Heart left ventricle (tissue), 16 donors: ENCODE measurements around the gene WSCD1. TPM values are rescaled to one million over a fixed set of nuclear protein-coding genes. Genes with fewer than 3 reads are reported as not detected.

ENCODE experiments used
- ATAC-seq, 4 donors: fragments of 200-7000 bp; cut with Tn5 transposase; one replicate each; pipeline ENCODE4 v1.9.1; 2020 to 2022; ENCODE audit warnings: moderate library complexity in 4 of 4, mild to moderate bottlenecking in 3 of 4, moderate number of reproducible peaks in 1 of 4
- DNase-seq, 5 donors: peaks; one replicate each; pipeline ENCODE4 v3.0.0-alpha.2; 2020
- H3K27ac ChIP-seq, 12 donors: fragments of 200-600 bp; sonication (generic) in 4 of 12; one replicate each; pipeline versions ENCODE4 v1.5.0 to v1.8.0; 2016 to 2022; ENCODE audit warnings: mild to moderate bottlenecking in 2 of 12
- H3K27me3 ChIP-seq, 9 donors: fragments of 200-600 bp; sonication (generic) in 2 of 9; one replicate each; pipeline versions ENCODE4 v1.5.1 to v1.8.0; 2016 to 2022; ENCODE audit warnings: mild to moderate bottlenecking in 3 of 9
- H3K36me3 ChIP-seq, 9 donors: fragments of 200-600 bp; sonication (generic) in 2 of 9; one replicate each; pipeline versions ENCODE4 v1.5.0 to v1.8.0; 2018 to 2022; ENCODE audit warnings: mild to moderate bottlenecking in 2 of 9
- H3K4me1 ChIP-seq, 12 donors: fragments of 200-600 bp; sonication (generic) in 4 of 12; one replicate each; pipeline versions ENCODE4 v1.5.0 to v1.8.0; 2016 to 2022; ENCODE audit warnings: mild to moderate bottlenecking in 3 of 12
- H3K4me3 ChIP-seq, 12 donors: fragments of 200-600 bp; sonication (generic) in 4 of 12; one replicate each; pipeline versions ENCODE4 v1.5.0 to v1.8.0; 2017 to 2022; ENCODE audit warnings: mild to moderate bottlenecking in 9 of 12, moderate library complexity in 4 of 12
- H3K9me3 ChIP-seq, 12 donors: fragments of 200-600 bp; sonication (generic) in 4 of 12; one replicate each; pipeline versions ENCODE4 v1.5.0 to v1.8.0; 2016 to 2022; ENCODE audit warnings: mild to moderate bottlenecking in 1 of 12
- POLR2A ChIP-seq, 2 donors: fragments of 450-650 bp; IDR thresholded peaks; one replicate each; pipeline ENCODE4 v1.6.1; 2017; ENCODE audit warnings: antibody characterized with exemption in 2 of 2, mild to moderate bottlenecking in 2 of 2, moderate library complexity in 2 of 2
- WGBS, 4 donors: extraction: QIAGEN DNeasy Blood & Tissue Kit in 2 of 4; methylation state at CpG; one replicate each; pipeline versions ENCODE4 v1.1.5 to v1.1.7; 2013 to 2018; 5-methylcytosine and 5-hydroxymethylcytosine counted together
- intact Hi-C, 10 donors: fragments of 100-400 bp; cut with DNase I; formaldehyde crosslinking; loops; one replicate each; pipeline versions ENCODE4 v1.11.1 to v1.14.2; 2022
- polyA plus RNA-seq, 2 donors: library from polyadenylated mRNA; stranded (reverse); fragments of 200-250 nt; gene quantifications; one replicate each; pipeline ENCODE4 v1.2.3, GENCODE V29; 2013
- total RNA-seq, 9 donors: library from RNA; depleted of rRNA in 2 of 9; stranded (reverse); fragments of >200 nt in 2 of 9; fragmentation: NEBNext Ultra II Directional in 3 of 9; extraction: Animal tissue kit (Norgen Biotek cat#: 25700) in 3 of 9; gene quantifications; one replicate each; pipeline versions ENCODE4 v1.1.0 to v1.2.4, GENCODE V29; 2016 to 2023
- TF ChIP-seq, protein P1 (sequence below), 12 donors: fragments of 200-600 bp; sonication (generic) in 4 of 12; IDR thresholded peaks; one replicate each; pipeline versions ENCODE4 v1.5.0 to v1.8.0; 2018 to 2022; ENCODE audit warnings: antibody characterized with exemption in 12 of 12, mild to moderate bottlenecking in 5 of 12
- donor health status: ischemic (EF 13 %, LVEDD 7.1; RV severe dilation, severe dysfunction).
- donor health status: healthy with polysubstance abuse.
- donor health status: DM: no; HTN: yes; CAD: no.
- donor health status: DM: no; HTN: no; CAD: no.
- donor health status: ischemic (EF 25% LVEDD 6.9; RV normal size, moderate dysfunction).
- donor health status: ischemic (EF 25% LVEDD 5.7; RV mildly dilated, moderate dysfunction).
- donor health status: healthy.
- donor health status: DM: yes; HTN: yes; CAD: no.
- donor health status: ischemic (EF 35%, LVEDD 5.7; RV mildly dilated, moderate dysfunction).
- donor health status: nonischemic (EF 11% LVEDD 7.7; RV severe dilation, severe dysfunction).
- donor health status: DM: yes; HTN: yes; CAD: no.
- donor health status: PGD.
- donor health status: ischemic (EF 29% LVEDD 5.4; RV normal size, mild dysfunction).
- donor health status: nonischemic (EF 23%, LVEDD 6.1; RV moderate dilation, normal function).

Gene WSCD1
- total and polyA plus RNA-seq, 11 donors = 2.5 to 12.4 (median 4.4) TPM

GRCh38 chr17:6047966-6048365, 22.2 kb upstream of the WSCD1 start:
- Histone ChIP-seq H3K27ac (no peak overlapping the region), H3K4me1 (no peaks in the 10 kb centered on the region), H3K4me3 (no peak overlapping the region), H3K27me3 (no peaks in the 10 kb centered on the region), H3K9me3 (no peaks in the 10 kb centered on the region), H3K36me3 (no peaks in the 10 kb centered on the region)
- no peak for DNase-seq
- WGBS, 4 donors = 68 to 86% (median 85%) methylated on average over 3 of the region's 3 CpGs
- no peak for ATAC-seq
- intact Hi-C loops = loop anchor here in 3 of 10 donors (5.0 to 10.0 kb wide), 2 partner anchors 453 to 456 kb away; no protein-coding TSS in a partner anchor
- no peak for TF ChIP-seq POLR2A (IDR thresholded peaks at IDR 0.05)
- TF ChIP-seq, protein P1, sequence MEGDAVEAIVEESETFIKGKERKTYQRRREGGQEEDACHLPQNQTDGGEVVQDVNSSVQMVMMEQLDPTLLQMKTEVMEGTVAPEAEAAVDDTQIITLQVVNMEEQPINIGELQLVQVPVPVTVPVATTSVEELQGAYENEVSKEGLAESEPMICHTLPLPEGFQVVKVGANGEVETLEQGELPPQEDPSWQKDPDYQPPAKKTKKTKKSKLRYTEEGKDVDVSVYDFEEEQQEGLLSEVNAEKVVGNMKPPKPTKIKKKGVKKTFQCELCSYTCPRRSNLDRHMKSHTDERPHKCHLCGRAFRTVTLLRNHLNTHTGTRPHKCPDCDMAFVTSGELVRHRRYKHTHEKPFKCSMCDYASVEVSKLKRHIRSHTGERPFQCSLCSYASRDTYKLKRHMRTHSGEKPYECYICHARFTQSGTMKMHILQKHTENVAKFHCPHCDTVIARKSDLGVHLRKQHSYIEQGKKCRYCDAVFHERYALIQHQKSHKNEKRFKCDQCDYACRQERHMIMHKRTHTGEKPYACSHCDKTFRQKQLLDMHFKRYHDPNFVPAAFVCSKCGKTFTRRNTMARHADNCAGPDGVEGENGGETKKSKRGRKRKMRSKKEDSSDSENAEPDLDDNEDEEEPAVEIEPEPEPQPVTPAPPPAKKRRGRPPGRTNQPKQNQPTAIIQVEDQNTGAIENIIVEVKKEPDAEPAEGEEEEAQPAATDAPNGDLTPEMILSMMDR (IDR thresholded peaks at IDR 0.05) = no peak

- intact Hi-C loops = loop anchor here in 3 of 10 donors (5.0 to 10.0 kb wide), 2 partner anchors 454 to 456 kb away; no protein-coding TSS in a partner anchor
- WGBS, 4 donors = 93 to 95% (median 94%) methylated on average over 5 of the region's 5 CpGs
- no peaks in the 10 kb centered on the region for H3K4me1 ChIP-seq
These were observed 21.7 kb upstream of the WSCD1 start for GRCh38 chr17:6048486-6048885.

GRCh38 chr17:6052926-6053325, 17.3 kb upstream of the WSCD1 start:
- Histone ChIP-seq H3K9me3 (no peaks in the 10 kb centered on the region), H3K27ac (no peak overlapping the region), H3K27me3 (peaks cover 0 to 20% (median 0%) of the 10 kb centered on the region in 9 donors), H3K36me3 (no peaks in the 10 kb centered on the region), H3K4me1 (no peaks in the 10 kb centered on the region), H3K4me3 (no peak overlapping the region)
- WGBS, 4 donors = 62 to 79% (median 71%) methylated on average over 3 of the region's 3 CpGs
- TF ChIP-seq, protein P1 (IDR thresholded peaks at IDR 0.05) = no peak
- TF ChIP-seq POLR2A (IDR thresholded peaks at IDR 0.05) = no peak
- ATAC-seq = no peak
- no peak for DNase-seq
- intact Hi-C loops = no loop called here

More at GRCh38 chr17:6048486-6048885, 21.7 kb upstream of the WSCD1 start:
- ATAC-seq (no peak), DNase-seq (no peak)
- no peaks in the 10 kb centered on the region for H3K27me3 ChIP-seq
- no peaks in the 10 kb centered on the region for H3K36me3 ChIP-seq
- no peak overlapping the region for H3K27ac ChIP-seq
- no peaks in the 10 kb centered on the region for H3K9me3 ChIP-seq
- H3K4me3 ChIP-seq = no peak overlapping the region
- TF ChIP-seq POLR2A (IDR thresholded peaks at IDR 0.05) = no peak
- TF ChIP-seq, protein P1 (IDR thresholded peaks at IDR 0.05) = no peak

GRCh38 chr17:6054372-6054771, 15.8 kb upstream of the WSCD1 start:
- Histone ChIP-seq H3K9me3 (no peaks in the 10 kb centered on the region), H3K36me3 (no peaks in the 10 kb centered on the region), H3K27ac (no peak overlapping the region), H3K4me3 (no peak overlapping the region), H3K27me3 (peaks cover 0 to 23% (median 3%) of the 10 kb centered on the region in 9 donors), H3K4me1 (no peaks in the 10 kb centered on the region)
- 79 to 96% (median 86%) methylated on average over 3 of the region's 3 CpGs for WGBS, 4 donors
- DNase-seq (no peak), ATAC-seq (no peak)
- intact Hi-C loops = no loop called here
- no peak for TF ChIP-seq POLR2A (IDR thresholded peaks at IDR 0.05)
- TF ChIP-seq, protein P1 (IDR thresholded peaks at IDR 0.05) = no peak
